ENCODE results near the gene FBN1. TPM values are rescaled to one million over a fixed set of nuclear protein-coding genes. Genes with fewer than 3 reads are reported as not detected.

The FBN1 gene
- total and polyA plus RNA-seq, 2 experiments from 2014 or later, result 1.9 to 3.8 TPM

GRCh38 chr15:48437178-48437577 is 208.3 kb downstream of the FBN1 start:
- ATAC-seq, result no peak
- no peaks in the 10 kb centered on the region for H3K9me3 Mint-ChIP-seq
- H3K36me3 ChIP-seq (ENCODE audit: insufficient read depth), result no peaks in the 10 kb centered on the region

More at GRCh38 chr15:48437178-48437577, 208.3 kb downstream of the FBN1 start:
- Histone ChIP-seq H3K27me3 (ENCODE audit: insufficient read depth) (no peaks in the 10 kb centered on the region), H3K4me3 (no peak overlapping the region), H3K4me2 (no peak overlapping the region), H4K20me1 (replicated peaks; ENCODE audit: insufficient read depth) (no peaks in the 10 kb centered on the region), H3F3A (replicated peaks; ENCODE audit: low read depth) (no peaks in the 10 kb centered on the region), H3K9me2 (ENCODE audit: insufficient read depth) (0 out of 2 replicates have a peak, but pooled peaks cover 2% of the 10 kb centered on the region), H2AFZ (no peak overlapping the region), H3K27ac (ENCODE audit: low read depth) (no peak overlapping the region), H3K4me1 (ENCODE audit: insufficient read depth) (peaks cover 15% of the 10 kb centered on the region), H3K79me2 (replicated peaks; ENCODE audit: insufficient read depth) (no peaks in the 10 kb centered on the region)
- Mint-ChIP-seq H3K4me1 (peaks cover 26% of the 10 kb centered on the region), H3K36me3 (ENCODE audit: low read depth) (no peaks in the 10 kb centered on the region), H3K27ac (no peak overlapping the region), H3K4me3 (no peak overlapping the region), H3K27me3 (ENCODE audit: insufficient read depth, low read depth, poor library complexity) (peaks cover 2% of the 10 kb centered on the region)
- DNase-seq (ENCODE audit: low spot score), result no peak
- TF ChIP-seq REST (IDR thresholded peaks at IDR 0.05; ENCODE audit: unreplicated experiment) (no peak), EZH2phosphoT487 (IDR thresholded peaks at IDR 0.05; ENCODE audit: unreplicated experiment) (no peak), NANOG (IDR thresholded peaks at IDR 0.05; ENCODE audit: borderline replicate concordance) (no peak), JUNB (IDR thresholded peaks at IDR 0.05; ENCODE audit: unreplicated experiment) (no peak), ZNF114 (CRISPR knock-in tag; IDR thresholded peaks at IDR 0.05) (no peak), CREB1 (CRISPR knock-in tag; IDR thresholded peaks at IDR 0.05; ENCODE audit: low read depth) (no peak), CTCF (conservative IDR thresholded peaks at IDR 0.05; ENCODE audit: low read depth in 2 of 2) (no peak), STAT1 (IDR thresholded peaks at IDR 0.05; ENCODE audit: unreplicated experiment) (no peak), EZH2 (IDR thresholded peaks at IDR 0.05; ENCODE audit: low read depth, unreplicated experiment) (no peak), ETS1 (IDR thresholded peaks at IDR 0.05) (no peak), ZNF331 (CRISPR knock-in tag; IDR thresholded peaks at IDR 0.05; ENCODE audit: low read depth) (no peak), POLR2AphosphoS5 (IDR thresholded peaks at IDR 0.05; ENCODE audit: low read depth) (no peak), ZNF462 (CRISPR knock-in tag; IDR thresholded peaks at IDR 0.05) (no peak)
